ENCODE measurements around the gene ECHDC3.

The ECHDC3 gene

GRCh38 chr10:11742009-11742778 lies at the start of gene ECHDC3:
Gene ECHDC3 (plus strand): TSS chr10:11742382. CDS start chr10:11742577, 195 bp downstream.
- Histone ChIP-seq H3K27me3 (ENCODE audit: control insufficient read depth, insufficient read depth, low read length) (no peaks in the 10 kb centered on the region), H3K9me3 (ENCODE audit: control insufficient read depth, insufficient read depth, low read length) (no peaks in the 10 kb centered on the region), H3K4me3 (ENCODE audit: low read depth, low read length) (peak within 1 kb of the TSS; percentile 56), H3K9ac (ENCODE audit: low read depth, low read length) (peak within 1 kb of the TSS; percentile 8), H3K4me1 (ENCODE audit: control insufficient read depth, insufficient read depth, low read length) (peaks cover 5% of the 10 kb centered on the region), H3K36me3 (ENCODE audit: control insufficient read depth, insufficient read depth, low read length) (no peaks in the 10 kb centered on the region)

- Histone ChIP-seq H3K9me3 (ENCODE audit: control insufficient read depth, insufficient read depth, low read length) (no peaks in the 10 kb centered on the region), H3K27me3 (ENCODE audit: control insufficient read depth, insufficient read depth, low read length) (no peaks in the 10 kb centered on the region), H3K36me3 (ENCODE audit: control insufficient read depth, insufficient read depth, low read length) (no peaks in the 10 kb centered on the region), H3K4me1 (ENCODE audit: control insufficient read depth, insufficient read depth, low read length) (no peaks in the 10 kb centered on the region), H3K9ac (ENCODE audit: low read depth, low read length) (no peak overlapping the region), H3K4me3 (ENCODE audit: low read depth, low read length) (no peak overlapping the region)
Observed at GRCh38 chr10:11693376-11693775, 48.8 kb upstream of the ECHDC3 start.

GRCh38 chr10:11695779-11696178 lies 46.4 kb upstream of the ECHDC3 start:
- H3K9ac ChIP-seq (ENCODE audit: low read depth, low read length), result no peak overlapping the region
- H3K4me1 ChIP-seq (ENCODE audit: control insufficient read depth, insufficient read depth, low read length), result no peaks in the 10 kb centered on the region
- H3K4me3 ChIP-seq (ENCODE audit: low read depth, low read length), result no peak overlapping the region
- H3K9me3 ChIP-seq (ENCODE audit: control insufficient read depth, insufficient read depth, low read length), result no peaks in the 10 kb centered on the region
- H3K36me3 ChIP-seq (ENCODE audit: control insufficient read depth, insufficient read depth, low read length), result no peaks in the 10 kb centered on the region
- H3K27me3 ChIP-seq (ENCODE audit: control insufficient read depth, insufficient read depth, low read length), result no peaks in the 10 kb centered on the region

GRCh38 chr10:11697718-11698527 lies 44.3 kb upstream of the ECHDC3 start:
- Histone ChIP-seq H3K9me3 (ENCODE audit: control insufficient read depth, insufficient read depth, low read length) (no peaks in the 10 kb centered on the region), H3K27me3 (ENCODE audit: control insufficient read depth, insufficient read depth, low read length) (no peaks in the 10 kb centered on the region), H3K9ac (ENCODE audit: low read depth, low read length) (no peak overlapping the region), H3K4me1 (ENCODE audit: control insufficient read depth, insufficient read depth, low read length) (no peaks in the 10 kb centered on the region), H3K36me3 (ENCODE audit: control insufficient read depth, insufficient read depth, low read length) (no peaks in the 10 kb centered on the region), H3K4me3 (ENCODE audit: low read depth, low read length) (no peak overlapping the region)

- H3K4me3 ChIP-seq (ENCODE audit: low read depth, low read length), result no peak overlapping the region
- no peaks in the 10 kb centered on the region for H3K9me3 ChIP-seq (ENCODE audit: control insufficient read depth, insufficient read depth, low read length)
- H3K27me3 ChIP-seq (ENCODE audit: control insufficient read depth, insufficient read depth, low read length), result no peaks in the 10 kb centered on the region
- H3K36me3 ChIP-seq (ENCODE audit: control insufficient read depth, insufficient read depth, low read length), result no peaks in the 10 kb centered on the region
- H3K4me1 ChIP-seq (ENCODE audit: control insufficient read depth, insufficient read depth, low read length), result no peaks in the 10 kb centered on the region
- H3K9ac ChIP-seq (ENCODE audit: low read depth, low read length), result no peak overlapping the region
Observed at GRCh38 chr10:11698691-11699549, 43.3 kb upstream of the ECHDC3 start.

- Histone ChIP-seq H3K9me3 (ENCODE audit: control insufficient read depth, insufficient read depth, low read length) (no peaks in the 10 kb centered on the region), H3K9ac (ENCODE audit: low read depth, low read length) (no peak overlapping the region), H3K36me3 (ENCODE audit: control insufficient read depth, insufficient read depth, low read length) (no peaks in the 10 kb centered on the region), H3K27me3 (ENCODE audit: control insufficient read depth, insufficient read depth, low read length) (no peaks in the 10 kb centered on the region), H3K4me3 (ENCODE audit: low read depth, low read length) (no peak overlapping the region), H3K4me1 (ENCODE audit: control insufficient read depth, insufficient read depth, low read length) (no peaks in the 10 kb centered on the region)
Observed at GRCh38 chr10:11699550-11700097, 42.6 kb upstream of the ECHDC3 start.

GRCh38 chr10:11700539-11700938 lies 41.6 kb upstream of the ECHDC3 start:
- no peaks in the 10 kb centered on the region for H3K27me3 ChIP-seq (ENCODE audit: control insufficient read depth, insufficient read depth, low read length)
- no peak overlapping the region for H3K9ac ChIP-seq (ENCODE audit: low read depth, low read length)
- no peaks in the 10 kb centered on the region for H3K4me1 ChIP-seq (ENCODE audit: control insufficient read depth, insufficient read depth, low read length)
- no peaks in the 10 kb centered on the region for H3K36me3 ChIP-seq (ENCODE audit: control insufficient read depth, insufficient read depth, low read length)
- H3K4me3 ChIP-seq (ENCODE audit: low read depth, low read length), result no peak overlapping the region
- H3K9me3 ChIP-seq (ENCODE audit: control insufficient read depth, insufficient read depth, low read length), result no peaks in the 10 kb centered on the region

GRCh38 chr10:11701451-11702095 lies 40.6 kb upstream of the ECHDC3 start:
- no peaks in the 10 kb centered on the region for H3K27me3 ChIP-seq (ENCODE audit: control insufficient read depth, insufficient read depth, low read length)
- H3K9ac ChIP-seq (ENCODE audit: low read depth, low read length), result no peak overlapping the region
- H3K36me3 ChIP-seq (ENCODE audit: control insufficient read depth, insufficient read depth, low read length), result no peaks in the 10 kb centered on the region
- H3K9me3 ChIP-seq (ENCODE audit: control insufficient read depth, insufficient read depth, low read length), result no peaks in the 10 kb centered on the region
- H3K4me1 ChIP-seq (ENCODE audit: control insufficient read depth, insufficient read depth, low read length), result no peaks in the 10 kb centered on the region
- no peak overlapping the region for H3K4me3 ChIP-seq (ENCODE audit: low read depth, low read length)

GRCh38 chr10:11702264-11702663 lies 39.9 kb upstream of the ECHDC3 start:
- H3K4me3 ChIP-seq (ENCODE audit: low read depth, low read length), result no peak overlapping the region
- no peaks in the 10 kb centered on the region for H3K4me1 ChIP-seq (ENCODE audit: control insufficient read depth, insufficient read depth, low read length)
- no peaks in the 10 kb centered on the region for H3K27me3 ChIP-seq (ENCODE audit: control insufficient read depth, insufficient read depth, low read length)
- no peaks in the 10 kb centered on the region for H3K9me3 ChIP-seq (ENCODE audit: control insufficient read depth, insufficient read depth, low read length)
- H3K9ac ChIP-seq (ENCODE audit: low read depth, low read length), result no peak overlapping the region
- H3K36me3 ChIP-seq (ENCODE audit: control insufficient read depth, insufficient read depth, low read length), result no peaks in the 10 kb centered on the region

- Histone ChIP-seq H3K4me1 (ENCODE audit: control insufficient read depth, insufficient read depth, low read length) (no peaks in the 10 kb centered on the region), H3K9ac (ENCODE audit: low read depth, low read length) (no peak overlapping the region), H3K27me3 (ENCODE audit: control insufficient read depth, insufficient read depth, low read length) (no peaks in the 10 kb centered on the region), H3K4me3 (ENCODE audit: low read depth, low read length) (no peak overlapping the region), H3K36me3 (ENCODE audit: control insufficient read depth, insufficient read depth, low read length) (no peaks in the 10 kb centered on the region), H3K9me3 (ENCODE audit: control insufficient read depth, insufficient read depth, low read length) (no peaks in the 10 kb centered on the region)
Observed at GRCh38 chr10:11704092-11704491, 38.1 kb upstream of the ECHDC3 start.

- Histone ChIP-seq H3K9ac (ENCODE audit: low read depth, low read length) (no peak overlapping the region), H3K4me1 (ENCODE audit: control insufficient read depth, insufficient read depth, low read length) (no peaks in the 10 kb centered on the region), H3K4me3 (ENCODE audit: low read depth, low read length) (no peak overlapping the region), H3K36me3 (ENCODE audit: control insufficient read depth, insufficient read depth, low read length) (no peaks in the 10 kb centered on the region), H3K27me3 (ENCODE audit: control insufficient read depth, insufficient read depth, low read length) (no peaks in the 10 kb centered on the region), H3K9me3 (ENCODE audit: control insufficient read depth, insufficient read depth, low read length) (no peaks in the 10 kb centered on the region)
Observed at GRCh38 chr10:11705722-11706121, 36.5 kb upstream of the ECHDC3 start.
